Measurements from ENCODE around the gene GPR132. TPM values are rescaled to one million over a fixed set of nuclear protein-coding genes. Genes with fewer than 3 reads are reported as not detected.
A peak's percentile ranks its signal among the peaks of the same experiment; 100 is the strongest.

Gene GPR132
- total and polyA plus RNA-seq, 10 of the 15 experiments (the other 5 are each of a cell fraction or from before 2014, with no cell fraction given) = 1.9 to 49.3 (median 20.4) TPM

DNA sequence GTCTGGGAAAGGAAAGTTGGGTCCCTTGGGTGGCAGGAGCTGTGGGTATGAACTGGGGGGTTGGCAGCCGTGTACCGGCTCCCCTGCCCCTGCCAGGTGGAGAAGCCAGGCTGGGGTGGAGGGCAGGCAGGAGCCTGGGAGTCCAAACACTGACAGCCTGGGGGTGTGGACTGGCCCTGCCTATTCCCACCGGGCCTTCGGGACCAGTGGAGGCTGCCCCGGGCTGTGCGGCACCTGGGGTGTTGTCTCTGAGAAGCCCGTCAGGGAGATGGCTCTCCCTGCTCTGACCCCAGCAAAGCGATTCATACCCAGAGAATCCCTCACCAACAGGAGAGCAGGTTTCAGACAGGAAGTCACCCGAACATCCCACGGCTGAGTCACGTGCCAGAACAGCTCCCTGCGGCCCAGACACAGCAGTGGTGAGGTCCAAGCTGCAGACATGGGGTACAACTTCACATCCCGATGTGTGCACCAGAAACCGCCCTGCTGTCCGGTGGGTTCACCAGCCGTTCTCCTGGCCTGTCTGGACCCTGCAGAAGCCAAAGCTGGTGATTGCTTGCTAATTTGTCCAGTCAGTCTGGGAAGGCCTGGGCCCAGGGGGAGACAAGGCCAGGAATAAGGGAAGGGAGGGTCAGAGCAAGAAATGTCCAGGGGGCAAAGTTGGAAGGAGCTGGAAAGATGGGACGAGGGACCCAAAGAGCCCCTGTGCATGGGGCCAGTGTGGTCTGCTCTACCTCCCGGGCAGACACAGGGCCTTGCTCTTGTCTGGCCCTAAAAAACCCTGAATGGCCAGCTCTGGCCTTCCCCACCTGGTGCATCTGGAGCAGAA lies 2.1 kb upstream of the GPR132 start (continued):
- TF ChIP-seq, protein P1, sequence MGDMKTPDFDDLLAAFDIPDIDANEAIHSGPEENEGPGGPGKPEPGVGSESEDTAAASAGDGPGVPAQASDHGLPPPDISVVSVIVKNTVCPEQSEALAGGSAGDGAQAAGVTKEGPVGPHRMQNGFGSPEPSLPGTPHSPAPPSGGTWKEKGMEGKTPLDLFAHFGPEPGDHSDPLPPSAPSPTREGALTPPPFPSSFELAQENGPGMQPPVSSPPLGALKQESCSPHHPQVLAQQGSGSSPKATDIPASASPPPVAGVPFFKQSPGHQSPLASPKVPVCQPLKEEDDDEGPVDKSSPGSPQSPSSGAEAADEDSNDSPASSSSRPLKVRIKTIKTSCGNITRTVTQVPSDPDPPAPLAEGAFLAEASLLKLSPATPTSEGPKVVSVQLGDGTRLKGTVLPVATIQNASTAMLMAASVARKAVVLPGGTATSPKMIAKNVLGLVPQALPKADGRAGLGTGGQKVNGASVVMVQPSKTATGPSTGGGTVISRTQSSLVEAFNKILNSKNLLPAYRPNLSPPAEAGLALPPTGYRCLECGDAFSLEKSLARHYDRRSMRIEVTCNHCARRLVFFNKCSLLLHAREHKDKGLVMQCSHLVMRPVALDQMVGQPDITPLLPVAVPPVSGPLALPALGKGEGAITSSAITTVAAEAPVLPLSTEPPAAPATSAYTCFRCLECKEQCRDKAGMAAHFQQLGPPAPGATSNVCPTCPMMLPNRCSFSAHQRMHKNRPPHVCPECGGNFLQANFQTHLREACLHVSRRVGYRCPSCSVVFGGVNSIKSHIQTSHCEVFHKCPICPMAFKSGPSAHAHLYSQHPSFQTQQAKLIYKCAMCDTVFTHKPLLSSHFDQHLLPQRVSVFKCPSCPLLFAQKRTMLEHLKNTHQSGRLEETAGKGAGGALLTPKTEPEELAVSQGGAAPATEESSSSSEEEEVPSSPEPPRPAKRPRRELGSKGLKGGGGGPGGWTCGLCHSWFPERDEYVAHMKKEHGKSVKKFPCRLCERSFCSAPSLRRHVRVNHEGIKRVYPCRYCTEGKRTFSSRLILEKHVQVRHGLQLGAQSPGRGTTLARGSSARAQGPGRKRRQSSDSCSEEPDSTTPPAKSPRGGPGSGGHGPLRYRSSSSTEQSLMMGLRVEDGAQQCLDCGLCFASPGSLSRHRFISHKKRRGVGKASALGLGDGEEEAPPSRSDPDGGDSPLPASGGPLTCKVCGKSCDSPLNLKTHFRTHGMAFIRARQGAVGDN (IDR thresholded peaks at IDR 0.05) = peak; percentile 87
- TF ChIP-seq TBL1XR1 (IDR thresholded peaks at IDR 0.05; ENCODE audit: low read depth, low read length) (no peak), NKRF (conservative IDR thresholded peaks at IDR 0.05) (no peak), IKZF1 (conservative IDR thresholded peaks at IDR 0.05) (peak; percentile 82), TCF12 (IDR thresholded peaks at IDR 0.05; ENCODE audit: low read depth, low read length) (no peak), RB1 (IDR thresholded peaks at IDR 0.05; ENCODE audit: borderline replicate concordance) (no peak), TCF7 (IDR thresholded peaks at IDR 0.05; ENCODE audit: borderline replicate concordance) (no peak), CHD4 (IDR thresholded peaks at IDR 0.05) (no peak), PAX8 (IDR thresholded peaks at IDR 0.05) (no peak), CREM (IDR thresholded peaks at IDR 0.05; ENCODE audit: low read depth) (peak; percentile 38; the same call in 1 of the 2 replicates), SUZ12 (IDR thresholded peaks at IDR 0.05; ENCODE audit: unreplicated experiment) (no peak), TCF3 (IDR thresholded peaks at IDR 0.05; ENCODE audit: borderline replicate concordance, insufficient read depth, low read depth, low read length) (0 out of 2 replicates have a peak, but pooled peaks have one; percentile 8), POU2F2 (IDR thresholded peaks at IDR 0.05; ENCODE audit: borderline replicate concordance, low read depth, low read length) (peak; percentile 28; the same call in 1 of the 3 replicates), MEF2B (IDR thresholded peaks at IDR 0.05; ENCODE audit: partially characterized antibody, poor library complexity, severe bottlenecking) (no peak), NFIC (IDR thresholded peaks at IDR 0.05; ENCODE audit: low read depth, low read length) (no peak), GABPA (IDR thresholded peaks at IDR 0.05; ENCODE audit: low read depth) (no peak)
- TF ChIP-seq, protein P2, sequence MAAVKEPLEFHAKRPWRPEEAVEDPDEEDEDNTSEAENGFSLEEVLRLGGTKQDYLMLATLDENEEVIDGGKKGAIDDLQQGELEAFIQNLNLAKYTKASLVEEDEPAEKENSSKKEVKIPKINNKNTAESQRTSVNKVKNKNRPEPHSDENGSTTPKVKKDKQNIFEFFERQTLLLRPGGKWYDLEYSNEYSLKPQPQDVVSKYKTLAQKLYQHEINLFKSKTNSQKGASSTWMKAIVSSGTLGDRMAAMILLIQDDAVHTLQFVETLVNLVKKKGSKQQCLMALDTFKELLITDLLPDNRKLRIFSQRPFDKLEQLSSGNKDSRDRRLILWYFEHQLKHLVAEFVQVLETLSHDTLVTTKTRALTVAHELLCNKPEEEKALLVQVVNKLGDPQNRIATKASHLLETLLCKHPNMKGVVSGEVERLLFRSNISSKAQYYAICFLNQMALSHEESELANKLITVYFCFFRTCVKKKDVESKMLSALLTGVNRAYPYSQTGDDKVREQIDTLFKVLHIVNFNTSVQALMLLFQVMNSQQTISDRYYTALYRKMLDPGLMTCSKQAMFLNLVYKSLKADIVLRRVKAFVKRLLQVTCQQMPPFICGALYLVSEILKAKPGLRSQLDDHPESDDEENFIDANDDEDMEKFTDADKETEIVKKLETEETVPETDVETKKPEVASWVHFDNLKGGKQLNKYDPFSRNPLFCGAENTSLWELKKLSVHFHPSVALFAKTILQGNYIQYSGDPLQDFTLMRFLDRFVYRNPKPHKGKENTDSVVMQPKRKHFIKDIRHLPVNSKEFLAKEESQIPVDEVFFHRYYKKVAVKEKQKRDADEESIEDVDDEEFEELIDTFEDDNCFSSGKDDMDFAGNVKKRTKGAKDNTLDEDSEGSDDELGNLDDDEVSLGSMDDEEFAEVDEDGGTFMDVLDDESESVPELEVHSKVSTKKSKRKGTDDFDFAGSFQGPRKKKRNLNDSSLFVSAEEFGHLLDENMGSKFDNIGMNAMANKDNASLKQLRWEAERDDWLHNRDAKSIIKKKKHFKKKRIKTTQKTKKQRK (IDR thresholded peaks at IDR 0.05; ENCODE audit: low read depth, low read length) = no peak
- TF ChIP-seq, protein P3, sequence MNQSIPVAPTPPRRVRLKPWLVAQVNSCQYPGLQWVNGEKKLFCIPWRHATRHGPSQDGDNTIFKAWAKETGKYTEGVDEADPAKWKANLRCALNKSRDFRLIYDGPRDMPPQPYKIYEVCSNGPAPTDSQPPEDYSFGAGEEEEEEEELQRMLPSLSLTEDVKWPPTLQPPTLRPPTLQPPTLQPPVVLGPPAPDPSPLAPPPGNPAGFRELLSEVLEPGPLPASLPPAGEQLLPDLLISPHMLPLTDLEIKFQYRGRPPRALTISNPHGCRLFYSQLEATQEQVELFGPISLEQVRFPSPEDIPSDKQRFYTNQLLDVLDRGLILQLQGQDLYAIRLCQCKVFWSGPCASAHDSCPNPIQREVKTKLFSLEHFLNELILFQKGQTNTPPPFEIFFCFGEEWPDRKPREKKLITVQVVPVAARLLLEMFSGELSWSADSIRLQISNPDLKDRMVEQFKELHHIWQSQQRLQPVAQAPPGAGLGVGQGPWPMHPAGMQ (IDR thresholded peaks at IDR 0.05; ENCODE audit: borderline replicate concordance) = no peak
